HTERT RPE-1 (cell line): Measurements from ENCODE around the gene MAGEF1.
"Not testable (repeated sequence)": the region's sequence is repeated elsewhere in the genome, so short reads cannot be mapped to it uniquely, and the experiment has no call there.

Source experiments
- in situ Hi-C: fragments of 300-500 bp; cut with MboI; formaldehyde crosslinking; loops from 4 replicates; pipeline ENCODE4 v1.14.3; 2020; ENCODE audit warnings: low sequenced_read_pairs

The MAGEF1 gene

GRCh38 chr3:184743248-184743647 is 31.4 kb upstream of the MAGEF1 start:
- in situ Hi-C loops = no loop called here

- in situ Hi-C loops = no loop called here
Measured at GRCh38 chr3:184742676-184743135, 30.8 kb upstream of the MAGEF1 start.

GRCh38 chr3:184741798-184742675 is 30.2 kb upstream of the MAGEF1 start:
- in situ Hi-C loops = no loop called here

- in situ Hi-C loops = no loop called here
Measured at GRCh38 chr3:184741259-184741556, 29.3 kb upstream of the MAGEF1 start.

GRCh38 chr3:184740509-184741258 is 28.8 kb upstream of the MAGEF1 start:
- in situ Hi-C loops = no loop called here

GRCh38 chr3:184739594-184740505 is 28.0 kb upstream of the MAGEF1 start:
- in situ Hi-C loops = no loop called here

GRCh38 chr3:184738982-184739381 is 27.1 kb upstream of the MAGEF1 start:
- in situ Hi-C loops = no loop called here

- in situ Hi-C loops = no loop called here
Measured at GRCh38 chr3:184738506-184738890, 26.6 kb upstream of the MAGEF1 start.

GRCh38 chr3:184737641-184738505 is 26.0 kb upstream of the MAGEF1 start:
- in situ Hi-C loops = no loop called here

- in situ Hi-C loops = no loop called here
Measured at GRCh38 chr3:184737063-184737462, 25.2 kb upstream of the MAGEF1 start.

- in situ Hi-C loops = no loop called here
Measured at GRCh38 chr3:184734903-184735701, 23.2 kb upstream of the MAGEF1 start.

GRCh38 chr3:184733971-184734608 is 22.2 kb upstream of the MAGEF1 start:
- in situ Hi-C loops = no loop called here

- in situ Hi-C loops = no loop called here
Measured at GRCh38 chr3:184733181-184733580, 21.3 kb upstream of the MAGEF1 start.

- in situ Hi-C loops = no loop called here
Measured at GRCh38 chr3:184731786-184732537, 20.1 kb upstream of the MAGEF1 start.

GRCh38 chr3:184730924-184731323 is 19.1 kb upstream of the MAGEF1 start:
- in situ Hi-C loops = no loop called here

GRCh38 chr3:184729154-184729553 is 17.3 kb upstream of the MAGEF1 start:
- in situ Hi-C loops = not testable (repeated sequence)

GRCh38 chr3:184728010-184728527 is 16.2 kb upstream of the MAGEF1 start:
- in situ Hi-C loops = no loop called here
